HG03378 (cell line): Measurements from ENCODE around the gene VAMP1.
"Not testable (repeated sequence)": the region's sequence is repeated elsewhere in the genome, so short reads cannot be mapped to it uniquely, and the experiment has no call there.

Source experiments
- ATAC-seq: cut with Tn5 transposase; IDR thresholded peaks from one replicate; pipeline ENCODE4 v1.9.1; 2021; ENCODE audit warnings: mild to moderate bottlenecking, moderate library complexity; ENCODE audit not compliant: unreplicated experiment

Gene VAMP1

GRCh38 chr12:6470375-6471163, at the start of gene VAMP1:
TSS of gene VAMP1 (minus strand) at chr12:6470677. CDS start at chr12:6470531, 146 bp downstream.
- ATAC-seq = peak; percentile 79

GRCh38 chr12:6520186-6520585, 49.7 kb upstream of the VAMP1 start:
- ATAC-seq = no peak

GRCh38 chr12:6508087-6508486, 37.6 kb upstream of the VAMP1 start:
- ATAC-seq = no peak

- ATAC-seq = no peak
Observed at GRCh38 chr12:6507102-6507998, 36.9 kb upstream of the VAMP1 start.

- no peak for ATAC-seq
Observed at GRCh38 chr12:6500466-6500865, 30.0 kb upstream of the VAMP1 start.

- not testable (repeated sequence) for ATAC-seq
Observed at GRCh38 chr12:6497291-6497690, 26.8 kb upstream of the VAMP1 start.

- no peak for ATAC-seq
Observed at GRCh38 chr12:6494968-6495367, 24.5 kb upstream of the VAMP1 start.

- peak; percentile 5 for ATAC-seq
Observed at GRCh38 chr12:6494258-6494743, 23.8 kb upstream of the VAMP1 start.

GRCh38 chr12:6493497-6494257, 23.2 kb upstream of the VAMP1 start, which contains the start of gene NCAPD2:
TSS of gene NCAPD2 (plus strand) at chr12:6494102. CDS start at chr12:6495099, 997 bp downstream.
- peak; percentile 81 for ATAC-seq

GRCh38 chr12:6492838-6493496, 22.5 kb upstream of the VAMP1 start, which contains the start of gene MRPL51:
TSS of gene MRPL51 (minus strand) at chr12:6493262. CDS start at chr12:6493136, 126 bp downstream.
- ATAC-seq = peak; percentile 39

GRCh38 chr12:6490673-6491072, 20.2 kb upstream of the VAMP1 start:
- ATAC-seq = not testable (repeated sequence)

GRCh38 chr12:6489449-6489848, 19.0 kb upstream of the VAMP1 start:
- no peak for ATAC-seq

GRCh38 chr12:6488240-6488639, 17.8 kb upstream of the VAMP1 start:
- ATAC-seq = no peak

GRCh38 chr12:6478416-6478815, 7.9 kb upstream of the VAMP1 start:
- ATAC-seq = no peak

GRCh38 chr12:6477601-6478377, 7.3 kb upstream of the VAMP1 start:
- not testable (repeated sequence) for ATAC-seq

GRCh38 chr12:6476489-6476888, 6.0 kb upstream of the VAMP1 start:
- ATAC-seq = no peak

GRCh38 chr12:6475233-6475975, 4.9 kb upstream of the VAMP1 start:
- not testable (repeated sequence) for ATAC-seq

GRCh38 chr12:6472491-6472890, 2.0 kb upstream of the VAMP1 start:
- no peak for ATAC-seq

- ATAC-seq = no peak
Observed at GRCh38 chr12:6471989-6472360, 1.5 kb upstream of the VAMP1 start.
